ENCODE results near the gene HOXD10. TPM values are rescaled to one million over a fixed set of nuclear protein-coding genes. Genes with fewer than 3 reads are reported as not detected.
A peak's percentile ranks its signal among the peaks of the same experiment; 100 is the strongest.

Gene HOXD10
- total RNA-seq, 1 donor from 2014 or later, result 19.6 TPM

- Histone ChIP-seq H3K9me3 (no peaks in the 10 kb centered on the region), H3K4me3 (peak overlapping the region; percentile 54 to 59), H3K27ac (no peak overlapping the region), H3K27me3 (no peaks in the 10 kb centered on the region), H3K4me1 (peaks cover 57% of the 10 kb centered on the region), H3K36me3 (no peaks in the 10 kb centered on the region)
- TF ChIP-seq POLR2A (IDR thresholded peaks at IDR 0.05) (no peak), CTCF (IDR thresholded peaks at IDR 0.05) (no peak), POLR2AphosphoS5 (IDR thresholded peaks at IDR 0.05; ENCODE audit: insufficient read depth in 1 of 2, low read depth in 1 of 2) (no peak)
- DNase-seq (ENCODE audit: extremely low spot score in 2 of 2), result no peak
- intact Hi-C loops (cut with DNase I), result no loop called here
Measured at GRCh38 chr2:176109192-176109901, 7.2 kb upstream of the HOXD10 start.

GRCh38 chr2:176109946-176110345 is 6.6 kb upstream of the HOXD10 start:
- Histone ChIP-seq H3K9me3 (no peaks in the 10 kb centered on the region), H3K27me3 (no peaks in the 10 kb centered on the region), H3K27ac (no peak overlapping the region), H3K4me3 (no peak overlapping the region), H3K4me1 (peaks cover 51% of the 10 kb centered on the region), H3K36me3 (no peaks in the 10 kb centered on the region)
- TF ChIP-seq POLR2AphosphoS5 (IDR thresholded peaks at IDR 0.05; ENCODE audit: insufficient read depth in 1 of 2, low read depth in 1 of 2), result no peak
- TF ChIP-seq POLR2A (IDR thresholded peaks at IDR 0.05), result no peak
- TF ChIP-seq CTCF (IDR thresholded peaks at IDR 0.05), result no peak
- no peak for DNase-seq (ENCODE audit: extremely low spot score in 2 of 2)
- intact Hi-C loops (cut with DNase I), result no loop called here

GRCh38 chr2:176110415-176111308 is 5.9 kb upstream of the HOXD10 start:
- intact Hi-C loops (cut with DNase I), result no loop called here
- no peaks in the 10 kb centered on the region for H3K36me3 ChIP-seq
- DNase-seq (ENCODE audit: extremely low spot score in 2 of 2), result no peak
- H3K4me3 ChIP-seq, result peak overlapping the region in 1 of 2 donors; percentile 3
- TF ChIP-seq CTCF (IDR thresholded peaks at IDR 0.05), result no peak
- TF ChIP-seq POLR2AphosphoS5 (IDR thresholded peaks at IDR 0.05; ENCODE audit: insufficient read depth in 1 of 2, low read depth in 1 of 2), result no peak
- TF ChIP-seq POLR2A (IDR thresholded peaks at IDR 0.05), result no peak
- H3K27me3 ChIP-seq, result no peaks in the 10 kb centered on the region
- H3K27ac ChIP-seq, result no peak overlapping the region
- H3K9me3 ChIP-seq, result no peaks in the 10 kb centered on the region
- peaks cover 52% of the 10 kb centered on the region for H3K4me1 ChIP-seq

- Histone ChIP-seq H3K36me3 (no peaks in the 10 kb centered on the region), H3K4me3 (peak overlapping the region in 1 of 2 donors; percentile 3), H3K9me3 (no peaks in the 10 kb centered on the region), H3K27ac (no peak overlapping the region), H3K27me3 (no peaks in the 10 kb centered on the region), H3K4me1 (peaks cover 57% of the 10 kb centered on the region)
- no peak for TF ChIP-seq POLR2A (IDR thresholded peaks at IDR 0.05)
- TF ChIP-seq POLR2AphosphoS5 (IDR thresholded peaks at IDR 0.05; ENCODE audit: insufficient read depth in 1 of 2, low read depth in 1 of 2), result no peak
- TF ChIP-seq CTCF (IDR thresholded peaks at IDR 0.05), result no peak
- intact Hi-C loops (cut with DNase I), result no loop called here
- no peak for DNase-seq (ENCODE audit: extremely low spot score in 2 of 2)
Measured at GRCh38 chr2:176111309-176111663, 5.3 kb upstream of the HOXD10 start.
